GM18526 (cell line): ENCODE results near the gene NIN.

Source experiments
- POLR2A ChIP-seq: IDR thresholded peaks from 3 replicates; pipeline ENCODE4 v1.6.1; 2011; ENCODE audit not compliant: insufficient read length; ENCODE audit errors: extremely low read depth

NIN gene

GRCh38 chr14:50733494-50733893 is 97.5 kb downstream of the NIN start:
- TF ChIP-seq POLR2A: no peak

- no peak for TF ChIP-seq POLR2A
Observed at GRCh38 chr14:50728836-50729235, 102.1 kb downstream of the NIN start.

GRCh38 chr14:50726372-50727107 is 104.4 kb downstream of the NIN start:
- no peak for TF ChIP-seq POLR2A

- TF ChIP-seq POLR2A: no peak
Observed at GRCh38 chr14:50725761-50726160, 105.2 kb downstream of the NIN start.

GRCh38 chr14:50719911-50720759 is 110.8 kb downstream of the NIN start:
- TF ChIP-seq POLR2A: no peak

- TF ChIP-seq POLR2A: no peak
Observed at GRCh38 chr14:50718949-50719348, 112.0 kb downstream of the NIN start.

GRCh38 chr14:50717811-50718210 is 113.2 kb downstream of the NIN start:
- TF ChIP-seq POLR2A: no peak

GRCh38 chr14:50714450-50715073 is 116.4 kb downstream of the NIN start:
- TF ChIP-seq POLR2A: no peak

GRCh38 chr14:50711043-50711442 is 119.9 kb downstream of the NIN start:
- TF ChIP-seq POLR2A: no peak

- TF ChIP-seq POLR2A: no peak
Observed at GRCh38 chr14:50705026-50705593, 125.9 kb downstream of the NIN start.

- TF ChIP-seq POLR2A: no peak
Observed at GRCh38 chr14:50704454-50705010, 126.4 kb downstream of the NIN start.

GRCh38 chr14:50697659-50698290 is 133.2 kb downstream of the NIN start:
- TF ChIP-seq POLR2A: no peak

- no peak for TF ChIP-seq POLR2A
Observed at GRCh38 chr14:50688875-50689274, 142.1 kb downstream of the NIN start.

- TF ChIP-seq POLR2A: no peak
Observed at GRCh38 chr14:50679674-50680073, 151.3 kb downstream of the NIN start.

GRCh38 chr14:50678163-50678562 is 152.8 kb downstream of the NIN start:
- no peak for TF ChIP-seq POLR2A

- no peak for TF ChIP-seq POLR2A
Observed at GRCh38 chr14:50677527-50678063, 153.4 kb downstream of the NIN start.
